ENCODE results near the gene VPREB3. TPM values are rescaled to one million over a fixed set of nuclear protein-coding genes. Genes with fewer than 3 reads are reported as not detected.

VPREB3 gene
- total and polyA plus RNA-seq, 2 donors (not counting 1 experiment from before 2014, with no cell fraction given): 92.7 to 461 TPM

DNA sequence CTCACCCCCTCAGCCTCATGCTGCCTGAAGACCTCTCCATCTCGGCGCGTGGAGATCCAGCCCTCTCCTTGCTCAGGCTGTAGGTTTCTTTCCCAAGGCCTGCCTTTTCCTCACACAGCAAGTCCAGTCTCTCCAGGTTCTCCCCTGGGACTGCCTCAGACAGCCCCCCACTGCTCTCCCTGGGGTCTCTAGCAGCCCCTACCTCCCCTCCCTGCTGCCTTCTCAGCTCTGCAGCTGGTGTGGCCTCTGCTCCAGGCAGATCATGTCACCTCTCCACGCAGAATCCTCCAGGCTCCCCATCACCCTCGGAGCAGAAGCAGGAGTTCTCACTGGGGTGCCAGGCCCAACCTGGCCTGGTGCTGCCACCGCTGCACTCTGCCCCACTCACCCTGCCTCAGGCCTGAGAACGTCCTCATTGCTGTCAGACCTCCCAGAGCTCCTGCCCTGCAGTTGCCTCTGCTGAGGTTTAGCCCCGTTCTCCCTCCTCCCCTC is 47.7 kb upstream of the VPREB3 start:
- Histone ChIP-seq H3K9ac (ENCODE audit: low read length) (peak overlapping the region; percentile 51), H3K27me3 (replicated peaks in 1 of 4; ENCODE audit: control extremely low read depth in 1 of 4, control insufficient read depth in 3 of 4, insufficient read depth in 4 of 4, low read length in 3 of 4) (no peaks in the 10 kb centered on the region), H2AFZ (ENCODE audit: insufficient read depth, low read depth, low read length, poor library complexity, severe bottlenecking) (no peak overlapping the region), H3K27ac (ENCODE audit: low read length in 2 of 2) (peak overlapping the region; percentile 92 to 93), H3K36me3 (replicated peaks in 1 of 2; ENCODE audit: control extremely low read depth in 1 of 2, control insufficient read depth in 1 of 2, extremely low read depth in 1 of 2, insufficient read depth in 2 of 2, low read length in 1 of 2) (peaks cover 7 to 58% of the 10 kb centered on the region in 2 experiments), H3K4me3 (ENCODE audit: control extremely low read depth in 1 of 5, extremely low read depth in 1 of 5, insufficient read depth in 1 of 5, low read depth in 2 of 5, low read length in 4 of 5) (no peak overlapping the region), H3K79me2 (ENCODE audit: control insufficient read depth, insufficient read depth, low read length) (peaks cover 57% of the 10 kb centered on the region), H3K9me3 (ENCODE audit: control extremely low read depth in 1 of 3, control insufficient read depth in 2 of 3, insufficient read depth in 1 of 3, low read length in 2 of 3) (no peaks in the 10 kb centered on the region), H3K4me1 (ENCODE audit: control insufficient read depth in 2 of 2, insufficient read depth in 2 of 2, low read length in 2 of 2) (peaks cover 77 to 89% of the 10 kb centered on the region in 2 donors), H4K20me1 (ENCODE audit: control insufficient read depth, insufficient read depth, low read length, poor library complexity, severe bottlenecking) (no peaks in the 10 kb centered on the region), H3K4me2 (replicated peaks; ENCODE audit: low read depth, low read length, poor library complexity, severe bottlenecking) (peak overlapping the region; percentile 61)
- ATAC-seq (ENCODE audit: low read depth) (no peak), DNase-seq (no peak)
- intact Hi-C loops (cut with micrococcal nuclease): loop anchor here (1.0 to 10.0 kb wide), 4 partner anchors 19 to 753 kb away; partner anchors contain the start of genes CHCHD10, DERL3, GUCD1 and SNRPD3
- H3K4me1 Mint-ChIP-seq: peaks cover 76% of the 10 kb centered on the region
- 97% methylated on average over 8 of the region's 8 CpGs for WGBS (ENCODE audit: insufficient coverage)
- TF ChIP-seq, protein P1, sequence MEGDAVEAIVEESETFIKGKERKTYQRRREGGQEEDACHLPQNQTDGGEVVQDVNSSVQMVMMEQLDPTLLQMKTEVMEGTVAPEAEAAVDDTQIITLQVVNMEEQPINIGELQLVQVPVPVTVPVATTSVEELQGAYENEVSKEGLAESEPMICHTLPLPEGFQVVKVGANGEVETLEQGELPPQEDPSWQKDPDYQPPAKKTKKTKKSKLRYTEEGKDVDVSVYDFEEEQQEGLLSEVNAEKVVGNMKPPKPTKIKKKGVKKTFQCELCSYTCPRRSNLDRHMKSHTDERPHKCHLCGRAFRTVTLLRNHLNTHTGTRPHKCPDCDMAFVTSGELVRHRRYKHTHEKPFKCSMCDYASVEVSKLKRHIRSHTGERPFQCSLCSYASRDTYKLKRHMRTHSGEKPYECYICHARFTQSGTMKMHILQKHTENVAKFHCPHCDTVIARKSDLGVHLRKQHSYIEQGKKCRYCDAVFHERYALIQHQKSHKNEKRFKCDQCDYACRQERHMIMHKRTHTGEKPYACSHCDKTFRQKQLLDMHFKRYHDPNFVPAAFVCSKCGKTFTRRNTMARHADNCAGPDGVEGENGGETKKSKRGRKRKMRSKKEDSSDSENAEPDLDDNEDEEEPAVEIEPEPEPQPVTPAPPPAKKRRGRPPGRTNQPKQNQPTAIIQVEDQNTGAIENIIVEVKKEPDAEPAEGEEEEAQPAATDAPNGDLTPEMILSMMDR (IDR thresholded peaks at IDR 0.05): no peak
- TF ChIP-seq EZH2 (IDR thresholded peaks at IDR 0.05; ENCODE audit: borderline replicate concordance, insufficient read depth, low read depth, low read length, poor library complexity, severe bottlenecking): no peak
- CTCF ChIA-PET: interaction anchor here (1.0 to 2.3 kb wide), 3 partner anchors 31 to 50 kb away, joined by 3 to 6 read pairs (median 5); no protein-coding TSS in a partner anchor
- POLR2A ChIA-PET: interaction anchor here (1.0 to 4.2 kb wide), 5 partner anchors 18 to 55 kb away, joined by 3 to 18 read pairs (median 11); partner anchors contain the start of genes DERL3 and SLC2A11
- no peaks in the 10 kb centered on the region for H3K9me3 Mint-ChIP-seq (ENCODE audit: insufficient read depth)
- H3K27me3 Mint-ChIP-seq: no peaks in the 10 kb centered on the region
- H3K4me3 Mint-ChIP-seq: peak overlapping the region; percentile 81
- H3K27ac Mint-ChIP-seq: peak overlapping the region; percentile 96

DNA sequence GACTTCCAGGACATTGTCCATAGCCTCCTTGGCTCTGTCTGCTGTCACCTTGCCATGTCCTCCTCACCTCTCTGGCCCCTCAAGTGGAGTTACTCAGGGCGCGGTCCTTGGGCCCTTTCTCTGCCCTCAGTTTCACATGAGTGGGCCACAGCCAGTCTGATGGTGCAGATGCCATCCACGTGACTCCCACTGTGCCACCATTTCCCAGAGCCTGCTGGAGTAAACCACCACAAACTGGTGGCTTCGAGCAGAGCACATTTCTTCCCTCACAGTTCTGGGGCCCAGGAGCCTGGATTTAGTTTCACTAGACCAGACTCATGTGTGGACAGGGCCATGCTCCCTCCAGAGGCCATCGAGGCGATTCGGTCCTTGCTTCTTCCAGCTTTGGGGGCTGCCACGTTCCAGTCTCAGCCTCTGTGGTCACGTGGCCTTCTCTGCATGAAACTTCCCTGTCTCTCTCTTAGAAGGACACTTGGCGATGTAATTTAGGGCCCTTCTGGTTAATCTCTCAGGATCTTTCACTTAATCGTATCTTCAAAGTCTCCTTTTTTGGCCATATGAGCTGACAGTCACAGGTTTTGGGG is 47.1 kb upstream of the VPREB3 start:
- TF ChIP-seq EZH2 (IDR thresholded peaks at IDR 0.05; ENCODE audit: borderline replicate concordance, insufficient read depth, low read depth, low read length, poor library complexity, severe bottlenecking): no peak
- TF ChIP-seq, protein P1 (IDR thresholded peaks at IDR 0.05): no peak
- Histone ChIP-seq H3K9me3 (ENCODE audit: control extremely low read depth in 1 of 3, control insufficient read depth in 2 of 3, insufficient read depth in 1 of 3, low read length in 2 of 3) (no peaks in the 10 kb centered on the region), H3K27me3 (replicated peaks in 1 of 4; ENCODE audit: control extremely low read depth in 1 of 4, control insufficient read depth in 3 of 4, insufficient read depth in 4 of 4, low read length in 3 of 4) (no peaks in the 10 kb centered on the region), H3K4me1 (ENCODE audit: control insufficient read depth in 2 of 2, insufficient read depth in 2 of 2, low read length in 2 of 2) (peaks cover 71 to 83% of the 10 kb centered on the region in 2 donors), H3K27ac (ENCODE audit: low read length in 2 of 2) (peak overlapping the region; percentile 92 to 93), H2AFZ (ENCODE audit: insufficient read depth, low read depth, low read length, poor library complexity, severe bottlenecking) (peak overlapping the region; percentile 27), H4K20me1 (ENCODE audit: control insufficient read depth, insufficient read depth, low read length, poor library complexity, severe bottlenecking) (no peaks in the 10 kb centered on the region), H3K4me3 (ENCODE audit: control extremely low read depth in 1 of 5, extremely low read depth in 1 of 5, insufficient read depth in 1 of 5, low read depth in 2 of 5, low read length in 4 of 5) (no peak overlapping the region), H3K9ac (ENCODE audit: low read length) (peak overlapping the region; percentile 29), H3K36me3 (replicated peaks in 1 of 2; ENCODE audit: control extremely low read depth in 1 of 2, control insufficient read depth in 1 of 2, extremely low read depth in 1 of 2, insufficient read depth in 2 of 2, low read length in 1 of 2) (peaks cover 7 to 60% of the 10 kb centered on the region in 2 experiments), H3K79me2 (ENCODE audit: control insufficient read depth, insufficient read depth, low read length) (peaks cover 51% of the 10 kb centered on the region), H3K4me2 (replicated peaks; ENCODE audit: low read depth, low read length, poor library complexity, severe bottlenecking) (peak overlapping the region; percentile 61)
- no peak for DNase-seq
- intact Hi-C loops (cut with micrococcal nuclease): loop anchor here (1.0 to 10.0 kb wide), 4 partner anchors 19 to 753 kb away; partner anchors contain the start of genes CHCHD10, DERL3, GUCD1 and SNRPD3
- no peaks in the 10 kb centered on the region for H3K27me3 Mint-ChIP-seq
- peak; percentile 6 for ATAC-seq (ENCODE audit: low read depth)
- peak overlapping the region; percentile 96 for H3K27ac Mint-ChIP-seq
- H3K4me1 Mint-ChIP-seq: peaks cover 77% of the 10 kb centered on the region
- CTCF ChIA-PET: interaction anchor here (1.4 to 2.4 kb wide), 4 partner anchors 30 to 49 kb away, joined by 3 to 6 read pairs (median 6); partner anchors contain the start of gene DERL3
- WGBS (ENCODE audit: insufficient coverage): 57% methylated on average over 9 of the region's 11 CpGs
- no peaks in the 10 kb centered on the region for H3K9me3 Mint-ChIP-seq (ENCODE audit: insufficient read depth)
- H3K4me3 Mint-ChIP-seq: peak overlapping the region; percentile 81
- POLR2A ChIA-PET: interaction anchor here (1.0 to 4.2 kb wide), 10 partner anchors 19 to 85 kb away, joined by 3 to 26 read pairs (median 6); partner anchors contain the start of genes DERL3, MMP11 and SLC2A11

Measured in B cell (primary cell).